ENCODE measurements around the gene KLHDC8B.

Gene KLHDC8B

DNA sequence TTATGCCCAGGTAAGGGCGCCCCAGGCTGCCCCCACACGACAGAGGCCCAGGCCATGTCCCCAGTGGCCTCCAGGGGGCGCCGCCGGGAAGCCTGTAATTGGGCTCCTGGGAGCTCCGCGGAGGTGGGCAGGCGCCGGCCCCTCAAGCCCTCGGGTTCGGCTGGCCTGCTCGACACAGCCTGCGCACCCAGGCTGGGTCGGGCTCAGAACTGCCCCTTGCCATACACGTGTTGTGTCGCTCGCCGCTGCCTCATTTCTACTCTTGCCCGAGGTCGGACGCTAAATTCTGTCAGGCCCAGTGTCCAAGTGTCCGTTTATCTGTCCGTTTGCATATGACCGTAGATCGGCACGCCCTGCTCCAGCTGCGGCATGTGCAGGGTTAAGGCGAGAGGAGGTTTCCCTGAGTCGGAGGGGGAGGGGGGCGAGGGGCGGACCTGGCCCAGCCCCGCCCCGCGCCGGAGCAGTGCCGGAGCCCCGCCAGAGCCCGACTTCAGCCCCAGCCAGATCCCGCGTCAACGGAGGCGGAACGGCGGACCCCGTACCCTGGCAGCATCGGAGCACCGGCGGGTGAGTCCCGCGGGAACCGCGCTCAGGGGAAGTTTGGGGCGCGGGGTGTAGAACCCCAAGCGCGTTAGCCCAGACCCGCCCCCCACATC, at the start of gene KLHDC8B:
TSS of gene KLHDC8B (plus strand) at position 480 of the 656 bp plus-strand sequence. CDS start 1,172 bp downstream, outside the sequence.
- peak within 1 kb of the TSS; percentile 16 for H3K27ac ChIP-seq

DNA sequence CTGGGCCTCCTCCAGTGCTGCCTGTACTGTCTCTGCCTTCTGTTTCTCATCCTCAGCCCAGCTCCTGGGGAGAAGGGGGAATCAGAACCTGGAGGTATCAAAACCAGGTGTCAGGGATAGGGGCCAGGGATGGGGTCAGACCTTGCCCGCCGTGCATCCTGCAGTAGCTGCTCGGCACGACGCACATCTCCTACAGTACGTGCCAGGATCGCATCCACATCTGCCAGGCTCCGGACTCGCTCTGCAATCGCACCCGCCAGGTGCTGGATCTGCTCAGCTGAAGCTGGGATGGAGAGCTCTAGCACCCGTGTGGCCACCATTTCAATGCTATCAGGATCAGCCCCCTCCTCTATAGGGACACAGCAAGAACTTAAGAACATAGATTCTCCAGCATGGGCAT, 49.4 kb upstream of the KLHDC8B start:
- no peak overlapping the region for H3K27ac ChIP-seq
- no peak for DNase-seq (ENCODE audit: low read depth, low spot score)

More for the DNA sequence above, at the start of gene KLHDC8B:
- DNase-seq (ENCODE audit: low read depth, low spot score), result no peak

DNA sequence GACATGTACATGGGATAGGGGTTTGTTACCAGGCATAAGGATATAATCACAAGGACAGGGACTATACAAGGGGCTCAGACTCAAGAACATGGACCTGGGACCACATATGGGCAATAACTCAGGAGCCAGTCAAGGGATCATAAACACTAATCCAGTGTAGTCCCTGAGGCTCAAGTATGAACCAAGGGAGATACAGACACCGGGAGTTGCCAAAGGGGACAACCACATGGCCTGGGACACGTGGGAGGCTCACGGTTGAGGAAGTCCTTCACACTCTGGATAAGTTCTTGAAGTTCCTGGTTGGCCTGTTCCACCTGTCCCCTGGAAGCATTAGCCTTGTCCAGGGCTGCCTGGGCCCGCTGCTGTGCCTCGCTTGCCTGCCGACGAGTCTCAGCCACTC, 48.9 kb upstream of the KLHDC8B start:
- DNase-seq (ENCODE audit: low read depth, low spot score), result no peak
- no peak overlapping the region for H3K27ac ChIP-seq

DNA sequence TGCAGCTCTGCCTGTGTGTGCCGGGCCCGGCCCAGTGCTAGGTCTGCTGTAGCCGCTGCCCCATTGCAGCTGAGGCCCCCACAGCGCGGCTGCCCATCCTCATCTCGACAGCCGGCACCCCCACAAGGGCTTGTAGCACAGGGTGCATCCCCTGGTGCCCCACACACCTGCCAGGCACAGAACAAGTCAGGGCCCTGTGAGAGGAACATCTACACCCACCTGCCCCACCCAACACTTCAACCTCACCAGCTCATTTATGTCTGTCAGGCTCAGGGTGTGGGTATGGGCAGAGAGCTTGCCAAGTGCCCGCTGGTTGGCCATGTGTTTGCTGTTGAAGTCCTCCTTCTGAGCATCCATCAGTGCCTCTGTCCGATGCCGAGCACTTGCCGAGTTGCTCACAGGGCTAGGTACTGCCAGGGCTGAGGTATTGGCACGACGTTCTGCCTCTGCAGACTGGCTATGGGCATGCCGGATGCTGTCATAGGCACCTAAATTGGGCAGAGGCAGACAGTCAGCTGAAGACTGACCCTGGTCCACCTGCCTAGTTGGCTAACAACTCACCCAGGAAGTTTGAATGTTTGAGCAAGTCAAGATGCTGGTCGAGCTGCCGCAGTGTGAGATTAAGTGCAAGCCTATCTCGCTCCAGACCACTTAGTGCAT, 48.4 kb upstream of the KLHDC8B start:
- H3K27ac ChIP-seq, result no peak overlapping the region

DNA sequence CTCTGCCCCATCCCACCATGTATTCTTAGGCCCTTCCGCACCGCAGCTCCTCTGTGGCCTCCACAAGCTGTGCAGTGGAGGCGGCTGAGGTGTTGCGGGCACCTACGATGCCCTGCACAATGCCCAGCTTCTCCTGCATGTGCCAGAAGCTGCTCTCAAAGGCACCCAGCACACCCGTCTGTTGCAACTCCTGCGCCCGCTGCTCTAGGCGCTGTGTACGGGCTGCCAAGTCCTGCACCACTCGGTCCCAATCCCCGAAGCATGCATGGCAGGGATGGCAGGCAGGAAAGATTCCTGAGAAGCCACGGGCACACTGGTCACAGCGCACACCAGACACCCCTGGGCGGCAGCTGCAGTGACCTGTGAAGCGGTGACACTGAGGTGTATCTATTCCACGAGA, 47.7 kb upstream of the KLHDC8B start:
- no peak overlapping the region for H3K27ac ChIP-seq
- DNase-seq (ENCODE audit: low read depth, low spot score), result no peak

More for the DNA sequence above, 48.4 kb upstream of the KLHDC8B start:
- DNase-seq (ENCODE audit: low read depth, low spot score), result no peak

DNA sequence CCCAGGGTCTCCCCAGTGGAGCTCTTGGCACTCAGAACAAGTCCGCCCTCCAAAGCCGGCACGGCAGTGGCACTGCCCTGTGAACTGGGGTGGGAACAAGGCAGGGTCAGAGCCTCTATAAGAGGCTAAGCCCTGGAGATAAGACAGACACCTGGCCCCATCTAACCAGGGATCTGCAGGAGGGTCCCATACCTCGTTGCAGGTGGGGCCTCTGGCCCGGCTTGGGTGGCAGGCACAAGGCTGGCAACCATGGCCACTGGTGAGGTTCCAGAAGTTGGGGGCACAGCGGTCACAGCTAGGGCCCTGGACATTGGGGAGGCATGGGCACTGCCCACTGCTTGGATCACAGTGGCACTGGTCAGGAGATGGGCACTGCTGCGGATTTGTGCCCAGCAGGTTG, 47.2 kb upstream of the KLHDC8B start:
- no peak for DNase-seq (ENCODE audit: low read depth, low spot score)
- no peak overlapping the region for H3K27ac ChIP-seq

DNA sequence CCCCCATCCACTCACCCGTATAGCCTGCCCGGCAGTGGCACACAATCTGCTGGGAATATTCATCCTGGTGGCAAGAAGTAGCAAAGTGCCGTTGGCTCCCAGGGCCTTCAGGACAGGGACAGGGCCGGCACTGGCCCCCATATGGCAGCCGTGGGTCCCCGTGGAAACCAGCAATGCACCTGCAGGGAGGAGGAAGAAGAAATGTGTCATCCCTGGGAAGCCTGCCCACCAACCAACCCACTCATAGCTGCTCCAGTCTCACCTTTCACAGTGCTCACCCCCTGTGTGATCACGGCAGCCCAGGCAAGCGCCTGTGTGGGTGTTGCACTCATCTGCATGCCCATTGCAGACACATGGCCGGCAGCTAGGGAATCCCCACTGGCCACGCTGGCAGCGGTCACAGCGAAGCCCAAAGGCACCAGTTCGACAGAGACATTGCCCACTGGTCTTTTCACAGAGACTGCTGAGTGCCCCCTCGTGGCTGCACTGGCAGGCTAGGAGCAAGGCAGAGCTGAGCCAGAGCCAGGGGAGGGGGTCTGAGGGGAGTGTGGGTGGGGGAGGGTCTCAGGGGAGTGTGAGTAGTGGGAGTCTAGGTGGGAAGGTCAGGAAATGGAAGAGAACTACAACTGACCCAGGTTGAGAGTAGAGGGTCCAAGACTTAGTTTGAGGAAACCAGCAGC, 46.3 kb upstream of the KLHDC8B start:
- DNase-seq (ENCODE audit: low read depth, low spot score), result no peak
- H3K27ac ChIP-seq, result no peak overlapping the region

DNA sequence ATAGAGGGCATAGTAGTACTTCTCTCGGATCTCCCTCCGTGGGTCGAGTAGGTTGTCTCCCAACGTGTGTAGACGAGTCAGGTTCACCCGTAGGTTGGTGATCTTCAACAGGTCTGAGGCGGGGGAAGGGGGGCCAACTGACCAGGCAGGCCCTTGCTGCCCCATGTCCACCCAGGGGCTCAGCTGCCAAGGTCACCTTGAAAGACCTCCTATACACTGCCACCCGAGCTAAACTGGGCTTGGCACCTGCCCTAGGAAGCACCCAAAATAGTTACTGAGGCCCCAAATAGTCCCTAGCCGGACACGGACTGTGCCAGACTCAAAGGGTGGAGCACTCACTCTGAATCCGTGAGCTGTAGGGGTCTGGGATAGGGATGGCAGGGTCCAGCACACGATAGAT, 40.4 kb upstream of the KLHDC8B start:
- no peak overlapping the region for H3K27ac ChIP-seq
- DNase-seq (ENCODE audit: low read depth, low spot score), result no peak

DNA sequence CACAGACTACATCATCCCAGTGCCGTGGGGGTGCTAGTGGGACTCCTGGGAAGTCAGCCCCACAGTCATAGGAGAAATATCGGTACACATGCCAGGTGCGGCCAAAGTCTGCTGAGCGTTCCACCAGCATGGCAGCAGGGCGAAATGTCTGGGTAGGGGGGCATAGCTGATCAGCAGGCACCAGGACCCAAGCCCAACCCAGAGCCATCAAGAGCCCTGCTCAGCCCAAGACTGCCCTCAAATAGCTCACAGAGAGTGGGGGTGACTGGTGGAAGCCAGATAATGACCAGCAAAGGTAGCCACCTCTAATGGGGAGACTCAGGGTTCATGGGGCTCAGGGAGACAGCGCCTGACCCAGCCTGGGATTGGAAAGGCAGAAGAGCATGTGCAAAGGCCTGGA, 39.8 kb upstream of the KLHDC8B start:
- no peak for DNase-seq (ENCODE audit: low read depth, low spot score)
- no peak overlapping the region for H3K27ac ChIP-seq

DNA sequence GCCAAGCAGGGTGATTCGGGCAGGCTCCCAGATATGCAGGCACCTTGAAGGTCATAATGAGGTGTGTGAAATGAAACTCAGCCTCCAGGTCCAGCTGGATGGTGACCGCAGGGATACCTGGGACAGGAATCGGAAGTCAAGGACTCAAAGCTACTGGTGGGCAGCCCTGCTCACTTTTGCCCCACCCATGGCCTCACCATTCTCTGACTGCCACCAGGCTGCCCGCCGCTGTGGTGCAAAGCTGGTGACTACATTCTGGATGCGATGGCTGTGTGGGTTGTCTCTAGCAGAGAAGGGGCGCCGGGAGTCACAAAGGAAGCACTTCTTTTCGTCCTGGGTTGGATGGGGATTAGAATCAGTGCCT, 39.3 kb upstream of the KLHDC8B start:
- no peak for DNase-seq (ENCODE audit: low read depth, low spot score)
- peak overlapping the region; percentile 72 for H3K27ac ChIP-seq

DNA sequence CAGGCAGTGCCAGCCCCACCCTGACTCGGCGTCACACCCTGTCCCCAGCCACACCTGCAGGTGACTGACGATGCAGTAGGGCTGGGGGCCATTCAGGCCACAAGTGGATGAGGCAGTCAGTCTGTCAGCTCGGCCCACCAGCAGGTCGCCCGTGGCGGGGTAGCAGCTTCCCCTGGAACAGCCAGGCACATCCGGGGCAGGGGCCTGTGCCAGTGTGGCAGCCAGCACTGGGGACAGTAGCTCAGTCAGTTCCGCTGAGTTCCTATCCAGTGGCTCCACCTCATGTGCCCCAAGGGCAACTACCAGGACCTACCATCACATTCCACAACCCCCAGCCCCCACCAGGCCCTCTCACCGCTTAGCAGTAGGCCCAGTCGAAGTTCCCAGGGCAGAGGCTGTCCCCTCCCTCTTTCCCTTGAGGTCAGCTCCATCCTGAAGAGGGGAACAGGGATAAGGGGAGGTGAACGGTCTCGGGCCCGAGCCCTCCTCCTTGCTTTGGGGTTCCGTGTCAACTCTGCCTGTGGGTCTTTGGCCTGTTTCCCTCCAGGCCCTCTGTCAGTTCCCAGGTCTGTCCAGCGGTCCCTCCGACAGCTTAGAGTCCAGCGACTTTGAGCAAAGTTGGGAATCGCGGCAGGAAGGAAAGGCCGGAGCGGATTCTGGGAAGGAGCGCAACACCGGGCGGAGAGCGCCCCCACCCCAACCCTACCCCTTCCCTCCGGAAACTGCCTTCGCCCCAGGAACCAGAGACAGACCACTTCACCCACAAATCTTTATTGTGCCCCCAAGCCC, 38.8 kb upstream of the KLHDC8B start, which contains the start of gene LAMB2:
TSS of gene LAMB2 (minus strand) at position 614 of the 789 bp plus-strand sequence. CDS start at position 431, 183 bp downstream.
- peak within 1 kb of the TSS; percentile 72 for H3K27ac ChIP-seq
- no peak for DNase-seq (ENCODE audit: low read depth, low spot score)

DNA sequence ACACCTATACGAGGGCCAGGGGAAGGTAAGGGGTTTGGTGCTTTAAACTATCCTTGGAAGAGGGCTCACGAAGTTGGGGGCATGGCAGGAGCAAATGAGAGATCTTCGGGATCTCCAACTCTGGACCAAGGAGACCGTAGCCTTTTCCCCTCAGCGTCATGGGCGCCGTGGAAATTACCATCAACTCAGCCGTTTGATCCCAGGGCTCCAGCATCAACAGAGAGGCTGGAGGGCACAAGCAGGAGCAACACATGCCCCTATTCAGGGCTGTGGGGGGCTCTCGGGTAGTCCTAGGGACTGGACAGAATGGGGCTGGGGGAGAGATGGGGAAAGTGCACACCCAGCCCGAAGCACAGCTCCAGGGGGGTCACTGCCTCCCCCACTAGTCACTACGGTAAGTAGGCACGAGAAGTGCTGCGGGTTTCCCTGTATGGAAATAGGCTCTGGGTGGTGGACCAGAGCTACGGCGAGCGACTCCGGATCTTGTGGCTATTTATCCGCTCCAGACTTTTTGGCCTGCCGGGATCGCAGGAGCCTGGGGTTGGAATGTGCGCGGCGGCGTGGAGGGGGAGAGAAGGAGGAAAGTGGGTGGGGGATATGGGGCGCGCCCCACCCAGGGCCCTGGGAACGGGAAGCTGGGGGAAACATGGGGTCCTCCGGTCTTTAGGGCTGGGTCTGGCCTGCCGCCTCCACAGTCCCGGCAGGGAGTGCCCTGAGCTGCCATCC, 38.0 kb upstream of the KLHDC8B start:
- DNase-seq (ENCODE audit: low read depth, low spot score), result peak; percentile 40
- H3K27ac ChIP-seq, result peak overlapping the region; percentile 72

DNA sequence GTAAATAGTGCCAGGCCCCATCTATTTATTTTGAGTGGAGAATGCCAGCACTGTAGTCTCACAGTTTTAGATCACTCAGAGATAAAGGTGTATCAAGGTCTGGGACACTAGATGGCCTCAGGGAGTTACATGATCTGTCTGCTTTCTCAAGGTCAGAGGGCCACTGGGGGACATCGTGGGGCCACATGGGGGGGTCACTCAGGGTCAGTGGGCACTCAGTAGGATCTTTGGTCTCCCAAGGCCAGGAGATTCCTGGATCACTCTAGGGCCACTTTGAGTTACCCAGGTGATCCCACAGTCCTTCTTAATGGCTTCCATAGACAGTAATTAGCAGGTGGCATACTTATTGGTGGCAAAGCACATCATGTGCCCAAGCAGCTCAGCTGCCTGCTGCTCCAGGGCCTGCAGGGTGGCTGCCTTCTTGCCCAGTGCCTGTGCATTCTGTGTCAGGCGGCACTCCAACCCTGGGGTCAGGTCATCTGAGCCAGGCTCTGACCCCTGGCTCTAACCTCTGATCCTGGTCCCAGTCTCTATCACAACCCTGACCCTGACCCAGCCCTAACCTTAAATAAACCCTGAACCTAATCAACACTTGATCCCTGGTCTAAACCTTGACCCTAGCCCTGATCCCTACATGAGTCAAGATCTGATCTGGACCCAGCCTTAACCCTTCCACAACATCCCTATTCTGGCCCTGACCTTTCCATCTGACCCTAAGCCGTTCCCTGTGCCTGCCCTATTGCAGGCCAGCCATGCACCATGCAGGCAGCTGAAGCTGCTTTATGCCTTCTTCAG, 36.7 kb upstream of the KLHDC8B start:
- no peak for DNase-seq (ENCODE audit: low read depth, low spot score)

DNA sequence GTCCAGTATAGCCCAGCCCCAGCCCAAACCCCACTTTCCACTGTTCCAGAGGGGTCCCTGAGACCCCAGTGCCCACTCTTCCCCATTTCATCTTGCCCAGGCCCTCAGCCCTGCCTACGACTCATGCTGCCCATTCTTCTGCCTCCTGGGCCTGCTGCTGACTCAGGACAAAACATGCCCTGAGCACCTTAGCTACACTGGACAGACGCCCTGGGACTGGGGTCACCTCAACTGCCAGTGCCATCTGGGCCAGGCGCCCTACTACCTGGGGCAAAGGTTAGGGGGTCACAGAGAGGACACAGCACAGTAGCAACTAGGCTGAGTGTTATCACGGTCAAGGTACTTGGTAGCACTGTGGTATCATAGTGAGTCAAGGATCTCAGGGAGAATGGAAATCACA, 35.9 kb upstream of the KLHDC8B start:
- DNase-seq (ENCODE audit: low read depth, low spot score), result no peak
- no peak overlapping the region for H3K27ac ChIP-seq

More for the DNA sequence above, 36.7 kb upstream of the KLHDC8B start:
- no peak overlapping the region for H3K27ac ChIP-seq

DNA sequence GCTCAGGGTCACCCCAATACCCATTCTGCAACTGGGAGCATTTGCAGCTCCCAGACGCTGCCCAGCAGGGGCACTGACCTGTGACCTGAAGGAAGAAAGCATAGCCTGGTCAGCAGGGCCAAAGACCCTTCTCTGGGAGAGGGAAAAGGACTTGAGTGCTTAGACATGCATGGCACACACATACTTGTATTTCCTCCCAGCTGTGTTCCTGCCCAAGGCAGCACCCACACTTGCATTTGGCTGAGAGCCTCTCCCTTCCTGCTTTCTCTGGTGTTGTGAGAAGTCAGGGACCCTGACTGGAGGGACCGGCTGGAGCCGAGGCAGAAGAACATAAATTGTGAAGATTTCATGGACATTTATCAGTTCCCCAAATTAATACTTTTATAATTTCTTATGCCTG, 31.3 kb upstream of the KLHDC8B start:
- no peak overlapping the region for H3K27ac ChIP-seq
- DNase-seq (ENCODE audit: low read depth, low spot score), result no peak

DNA sequence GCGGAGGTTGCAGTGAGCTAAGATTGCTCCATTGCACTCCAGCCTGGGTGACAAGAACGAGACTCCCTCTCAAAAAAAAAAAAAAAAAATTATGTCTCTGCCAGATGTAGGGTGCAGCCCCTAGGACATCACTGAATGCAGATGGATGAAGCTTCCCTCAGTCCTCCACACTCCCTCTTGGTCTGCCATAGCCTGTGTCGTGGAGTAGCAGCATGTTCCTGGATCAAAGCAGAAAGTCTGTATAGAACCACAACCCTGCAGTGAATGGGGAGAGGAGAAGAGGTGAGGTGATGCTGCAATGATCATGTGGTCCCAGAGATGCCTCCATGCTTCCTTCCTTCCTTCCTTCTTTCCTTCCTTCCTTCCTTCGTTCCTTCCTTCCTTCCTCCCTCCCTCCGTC, 23.2 kb upstream of the KLHDC8B start:
- DNase-seq (ENCODE audit: low read depth, low spot score), result no peak
- no peak overlapping the region for H3K27ac ChIP-seq

DNA sequence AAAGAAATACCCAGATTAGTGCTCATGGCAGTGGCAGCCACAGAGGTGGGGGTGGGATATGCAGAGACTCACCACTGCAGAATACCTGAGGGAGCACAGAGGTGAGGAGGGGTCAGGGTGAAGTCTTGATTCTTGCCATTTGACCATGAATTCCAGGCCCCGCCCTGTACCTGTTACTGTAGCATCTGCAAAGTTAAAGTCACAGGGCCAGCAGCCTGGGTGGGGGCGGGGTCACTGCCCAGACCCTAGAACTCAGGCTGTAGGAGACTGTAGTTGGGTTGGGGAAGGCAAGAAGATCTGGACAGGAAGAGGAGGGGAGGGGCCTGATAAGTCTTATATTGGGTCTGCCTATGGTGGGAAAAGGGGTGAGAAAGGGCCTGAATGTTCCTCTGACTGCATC, 19.8 kb upstream of the KLHDC8B start:
- no peak for DNase-seq (ENCODE audit: low read depth, low spot score)
- no peak overlapping the region for H3K27ac ChIP-seq

DNA sequence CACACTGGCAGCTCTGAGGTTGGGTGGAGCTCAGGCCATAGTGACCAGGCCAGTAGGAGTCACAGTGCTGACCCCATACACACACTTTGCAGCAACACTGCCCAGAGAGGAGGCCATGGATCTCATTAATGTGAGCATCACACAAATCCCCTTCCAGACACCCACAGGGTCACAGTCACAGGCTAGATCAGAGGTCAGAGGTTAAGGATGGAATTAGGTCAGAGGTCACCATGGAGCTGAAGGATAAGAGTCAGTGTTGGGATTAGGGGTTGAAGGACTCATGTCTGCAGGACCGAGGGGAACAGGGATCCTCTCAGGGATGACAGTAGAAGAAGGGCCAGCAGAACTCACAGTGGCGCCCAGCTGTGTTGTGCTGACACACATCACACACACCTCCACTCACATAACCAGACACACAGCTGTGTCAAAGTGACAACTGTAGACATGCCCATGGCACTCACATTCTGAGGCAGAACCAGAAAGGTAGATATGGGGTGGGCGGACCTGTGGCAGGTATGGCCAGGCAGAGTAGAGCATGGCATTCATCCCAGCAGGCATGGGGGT, 18.0 kb upstream of the KLHDC8B start:
- no peak overlapping the region for H3K27ac ChIP-seq
- DNase-seq (ENCODE audit: low read depth, low spot score), result no peak

DNA sequence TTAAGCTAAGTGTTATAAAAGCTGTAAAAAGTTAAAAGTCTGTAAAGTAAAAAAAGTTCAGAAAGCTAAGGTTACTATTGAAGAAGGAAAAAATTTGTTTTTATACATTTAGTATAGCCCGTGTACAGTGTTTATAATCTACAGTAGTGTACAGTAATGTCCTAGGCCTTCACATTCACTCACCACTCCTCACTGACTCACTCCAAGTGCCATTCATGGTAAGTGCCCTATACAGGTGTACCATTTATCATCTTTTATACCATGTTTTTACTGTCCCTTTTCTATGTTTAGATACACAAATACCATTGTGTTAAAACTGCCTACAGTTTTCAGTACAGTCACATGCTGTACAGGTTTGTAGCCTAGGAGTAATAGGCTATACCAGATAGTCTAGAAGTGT, 14.1 kb upstream of the KLHDC8B start:
- H3K27ac ChIP-seq, result no peak overlapping the region
- DNase-seq (ENCODE audit: low read depth, low spot score), result no peak

Measured in epithelial cell of prostate (primary cell).